Tibial nerve (tissue), 4 donors: ENCODE results near the gene OR7G3. TPM values are rescaled to one million over a fixed set of nuclear protein-coding genes. Genes with fewer than 3 reads are reported as not detected.

Experiments used
- DNase-seq, 2 donors: peaks; one replicate each; pipeline ENCODE4 v3.0.0-alpha.2; 2019; ENCODE audit warnings: low spot score in 2 of 2
- H3K27ac ChIP-seq, 4 donors: fragments of 200-600 bp; sonication (generic) in 3 of 4; one replicate each; pipeline ENCODE4 v1.5.1; 2017 to 2019; ENCODE audit warnings: mild to moderate bottlenecking in 1 of 4
- H3K27me3 ChIP-seq, 2 donors: fragments of 200-600 bp; sonication (generic) in 1 of 2; one replicate each; pipeline versions ENCODE4 v1.5.1 to v1.6.0; 2017 to 2019
- H3K36me3 ChIP-seq, 3 donors: fragments of 200-600 bp; sonication (generic); one replicate each; pipeline ENCODE4 v1.5.1; 2018 to 2019
- H3K4me1 ChIP-seq, 4 donors: fragments of 200-600 bp; sonication (generic) in 3 of 4; one replicate each; pipeline ENCODE4 v1.5.1; 2017 to 2019
- H3K4me3 ChIP-seq, 4 donors: fragments of 200-600 bp; sonication (generic) in 3 of 4; one replicate each; pipeline ENCODE4 v1.5.1; 2017 to 2019; ENCODE audit warnings: mild to moderate bottlenecking in 1 of 4, moderate library complexity in 1 of 4
- H3K9me3 ChIP-seq, 4 donors: fragments of 200-600 bp; sonication (generic) in 3 of 4; one replicate each; pipeline ENCODE4 v1.5.1; 2017 to 2019
- EP300 ChIP-seq, 2 donors: sonication (generic); formaldehyde crosslinking; IDR thresholded peaks; one replicate each; pipeline ENCODE4 v1.6.1; 2017; ENCODE audit warnings: antibody characterized with exemption in 2 of 2, mild to moderate bottlenecking in 1 of 2
- POLR2A ChIP-seq, 2 donors: fragments of 450-650 bp; IDR thresholded peaks; one replicate each; pipeline ENCODE4 v1.6.1; 2017; ENCODE audit warnings: antibody characterized with exemption in 2 of 2, mild to moderate bottlenecking in 2 of 2, moderate library complexity in 2 of 2
- WGBS, 2 donors: methylation state at CpG; one replicate each; pipeline ENCODE4 v1.1.5; 2018; 5-methylcytosine and 5-hydroxymethylcytosine counted together
- small RNA-seq: library from RNA; depleted of rRNA; stranded (forward); fragments of <200 nt; gene quantifications from one replicate; pipeline ENCODE3, GENCODE V24; 2016
- total RNA-seq, 4 donors: library from RNA; depleted of rRNA; stranded (reverse); fragments of >200 nt; gene quantifications; one replicate each; pipeline ENCODE4 v1.1.0, GENCODE V29; 2016
- TF ChIP-seq, protein P1 (sequence below), 5 experiments: fragments of 200-600 bp in 3 of 5; fragments of 450-650 bp in 2 of 5; sonication (generic) in 3 of 5; IDR thresholded peaks; one replicate each; pipeline ENCODE4 v1.5.1; 2016 to 2019; ENCODE audit warnings: antibody characterized with exemption in 5 of 5, mild to moderate bottlenecking in 3 of 5, moderate library complexity in 2 of 5

The OR7G3 gene
- total RNA-seq, 4 donors from 2014 or later: not detected

DNA sequence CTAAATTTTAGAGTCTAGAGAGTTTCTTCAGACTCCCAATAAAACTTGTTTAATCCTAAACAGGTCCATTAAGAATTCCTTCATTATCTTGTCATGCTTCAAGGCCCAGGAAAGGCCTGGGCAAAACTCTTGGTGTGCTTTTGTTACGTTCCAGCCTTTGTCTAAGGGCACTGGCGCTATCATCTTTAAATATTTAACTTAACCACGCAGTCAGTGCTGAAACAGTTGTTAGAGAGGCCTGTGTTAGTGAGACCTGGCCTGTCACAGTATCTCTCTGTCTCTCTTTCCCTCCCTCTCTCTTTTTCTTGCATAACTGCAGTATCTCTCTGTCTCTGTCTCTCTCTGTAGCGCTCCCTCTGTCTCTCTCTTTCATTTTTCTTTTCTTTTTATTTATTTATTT lies 48.1 kb downstream of the OR7G3 start:
- DNase-seq: no peak
- WGBS, 2 donors: 83 to 85% methylated on average over 4 of the region's 4 CpGs
- Histone ChIP-seq H3K9me3 (no peaks in the 10 kb centered on the region), H3K4me1 (peaks cover 0 to 7% (median 0%) of the 10 kb centered on the region in 4 donors), H3K36me3 (no peaks in the 10 kb centered on the region), H3K27ac (no peak overlapping the region), H3K27me3 (no peaks in the 10 kb centered on the region), H3K4me3 (no peak overlapping the region)
- TF ChIP-seq POLR2A (IDR thresholded peaks at IDR 0.05) (no peak), EP300 (IDR thresholded peaks at IDR 0.05) (no peak)
- TF ChIP-seq, protein P1, sequence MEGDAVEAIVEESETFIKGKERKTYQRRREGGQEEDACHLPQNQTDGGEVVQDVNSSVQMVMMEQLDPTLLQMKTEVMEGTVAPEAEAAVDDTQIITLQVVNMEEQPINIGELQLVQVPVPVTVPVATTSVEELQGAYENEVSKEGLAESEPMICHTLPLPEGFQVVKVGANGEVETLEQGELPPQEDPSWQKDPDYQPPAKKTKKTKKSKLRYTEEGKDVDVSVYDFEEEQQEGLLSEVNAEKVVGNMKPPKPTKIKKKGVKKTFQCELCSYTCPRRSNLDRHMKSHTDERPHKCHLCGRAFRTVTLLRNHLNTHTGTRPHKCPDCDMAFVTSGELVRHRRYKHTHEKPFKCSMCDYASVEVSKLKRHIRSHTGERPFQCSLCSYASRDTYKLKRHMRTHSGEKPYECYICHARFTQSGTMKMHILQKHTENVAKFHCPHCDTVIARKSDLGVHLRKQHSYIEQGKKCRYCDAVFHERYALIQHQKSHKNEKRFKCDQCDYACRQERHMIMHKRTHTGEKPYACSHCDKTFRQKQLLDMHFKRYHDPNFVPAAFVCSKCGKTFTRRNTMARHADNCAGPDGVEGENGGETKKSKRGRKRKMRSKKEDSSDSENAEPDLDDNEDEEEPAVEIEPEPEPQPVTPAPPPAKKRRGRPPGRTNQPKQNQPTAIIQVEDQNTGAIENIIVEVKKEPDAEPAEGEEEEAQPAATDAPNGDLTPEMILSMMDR (IDR thresholded peaks at IDR 0.05): no peak

DNA sequence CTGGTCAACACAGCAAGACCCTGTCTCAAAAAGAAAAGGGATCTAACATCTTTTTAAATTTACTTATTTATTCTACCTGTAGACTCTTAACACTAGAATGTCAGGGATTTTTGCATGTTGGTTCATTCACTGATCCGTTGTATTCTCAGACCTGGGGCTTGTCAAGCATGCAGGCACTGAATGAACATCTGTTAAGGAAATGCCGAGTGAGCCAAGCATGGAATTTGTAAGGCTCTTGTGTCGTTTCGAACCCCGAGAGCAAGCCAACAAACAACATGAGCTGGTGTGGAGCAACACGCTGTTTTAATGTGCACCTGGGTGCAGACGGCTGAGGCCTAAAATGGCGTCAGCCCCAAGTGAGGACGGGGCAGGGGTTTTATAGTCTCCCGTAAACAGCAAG lies 49.8 kb downstream of the OR7G3 start:
- no peaks in the 10 kb centered on the region for H3K36me3 ChIP-seq
- no peaks in the 10 kb centered on the region for H3K9me3 ChIP-seq
- TF ChIP-seq EP300 (IDR thresholded peaks at IDR 0.05) (no peak), POLR2A (IDR thresholded peaks at IDR 0.05) (no peak)
- TF ChIP-seq, protein P1 (IDR thresholded peaks at IDR 0.05): no peak
- peaks cover 0 to 7% (median 0%) of the 10 kb centered on the region in 4 donors for H3K4me1 ChIP-seq
- H3K4me3 ChIP-seq: no peak overlapping the region
- WGBS, 2 donors: 54 to 59% methylated on average over 10 of the region's 10 CpGs
- H3K27me3 ChIP-seq: no peaks in the 10 kb centered on the region
- DNase-seq: no peak
- no peak overlapping the region for H3K27ac ChIP-seq

Small RNAs within 50 kb of the gene (small RNA-seq; reads per million reads assigned to genes)
- not detected for gene OR1M4P

Other genes with a start within 250 kb of the OR7G3 start
- gene MUC16, start 116.5 kb downstream of the OR7G3 start, total RNA-seq: under 1 TPM in 3 of 4 donors, not detected in 1; under 0.01 to 0.21 (median under 0.01) TPM
- under 1 TPM in 1 of 4 donors, not detected in 3; 0.22 TPM for gene OR1M1, start 39.9 kb downstream of the OR7G3 start, total RNA-seq
- gene OR7G2, start 19.5 kb downstream of the OR7G3 start, total RNA-seq: not detected
- gene OR7G1, start 11.2 kb downstream of the OR7G3 start, total RNA-seq: not detected
- gene ZNF317, start 13.4 kb upstream of the OR7G3 start, total RNA-seq: 10 to 100 TPM; 15.5 to 20.5 (median 17.8) TPM
- under 1 TPM in 1 of 4 donors, not detected in 3; 0.44 TPM for gene OR7D2, start 52.0 kb upstream of the OR7G3 start, total RNA-seq
- gene OR7D4, start 92.6 kb upstream of the OR7G3 start, total RNA-seq: not detected
- gene OR7E24, start 124.0 kb upstream of the OR7G3 start, total RNA-seq: not detected
- 10 to 100 TPM; 15.0 to 26.7 (median 22.6) TPM for gene ZNF699, start 182.9 kb upstream of the OR7G3 start, total RNA-seq
- 10 to 100 TPM; 12.9 to 45.2 (median 20.2) TPM for gene ZNF559, start 197.2 kb upstream of the OR7G3 start, total RNA-seq
- gene ZNF177, start 236.1 kb upstream of the OR7G3 start, total RNA-seq: 10 to 100 TPM in 1 of 4 donors, 1 to 10 TPM in 3; 1.4 to 12.9 (median 6.3) TPM